Smooth muscle cell (in vitro differentiated cells): ENCODE data around the gene PLCL2. TPM values are rescaled to one million over a fixed set of nuclear protein-coding genes. Genes with fewer than 3 reads are reported as not detected.

ENCODE experiments used
- DNase-seq: peaks from one replicate; lab custom pipeline; 2025; ENCODE audit not compliant: unreplicated experiment; lab: John Stamatoyannopoulos, UW
- H2AFZ ChIP-seq: fragments of 200-600 bp; sonication (generic); 2 replicates; pipeline ENCODE4 v1.6.0; 2016; ENCODE audit warnings: antibody characterized with exemption, low read depth, mild to moderate bottlenecking
- H3F3A ChIP-seq: fragments of 200-600 bp; sonication (generic); 2 replicates; pipeline ENCODE4 v1.6.0; 2017; ENCODE audit warnings: antibody characterized with exemption, low read depth
- H3K27ac ChIP-seq: fragments of 200-600 bp; sonication (generic); 2 replicates; pipeline ENCODE4 v1.5.1; 2016; ENCODE audit warnings: low read depth, mild to moderate bottlenecking
- H3K27me3 ChIP-seq: fragments of 200-600 bp; sonication (generic); 2 replicates; pipeline ENCODE4 v1.6.1; 2016; ENCODE audit warnings: low read depth, mild to moderate bottlenecking
- H3K36me3 ChIP-seq: fragments of 200-600 bp; sonication (generic); 2 replicates; pipeline ENCODE4 v1.5.1; 2016; ENCODE audit warnings: low read depth
- H3K4me1 ChIP-seq: fragments of 200-600 bp; sonication (generic); 2 replicates; pipeline ENCODE4 v1.5.1; 2016; ENCODE audit warnings: low read depth
- H3K4me2 ChIP-seq: fragments of 200-600 bp; sonication (generic); 2 replicates; pipeline ENCODE4 v1.6.0; 2016; ENCODE audit warnings: mild to moderate bottlenecking
- H3K4me3 ChIP-seq: fragments of 200-600 bp; sonication (generic); 2 replicates; pipeline ENCODE4 v1.5.1; 2016; ENCODE audit warnings: mild to moderate bottlenecking
- H3K79me2 ChIP-seq: fragments of 200-600 bp; sonication (generic); 2 replicates; pipeline ENCODE4 v1.6.0; 2016; ENCODE audit warnings: low read depth, mild to moderate bottlenecking
- H3K9ac ChIP-seq: fragments of 200-600 bp; sonication (generic); 2 replicates; pipeline ENCODE4 v1.6.0; 2016; ENCODE audit warnings: low read depth
- H3K9me3 ChIP-seq: fragments of 200-600 bp; sonication (generic); replicated peaks from 2 replicates; pipeline ENCODE4 v1.5.1; 2016; ENCODE audit warnings: low read depth
- H4K20me1 ChIP-seq: fragments of 200-600 bp; sonication (generic); 2 replicates; pipeline ENCODE4 v1.6.0; 2016; ENCODE audit warnings: low read depth
- WGBS: methylation state at CpG from one replicate; pipeline ENCODE4 v1.1.7; 2016; ENCODE audit warnings: low lambda C conversion rate; 5-methylcytosine and 5-hydroxymethylcytosine counted together
- polyA plus RNA-seq: library from polyadenylated mRNA; unstranded; fragments of >200 nt; fragmentation: Nextera tagmentation; extraction: Ambion mirVana; gene quantifications from 2 replicates; pipeline ENCODE4 v1.2.1, GENCODE V29; 2016
- total RNA-seq: library from RNA; depleted of rRNA; stranded (reverse); fragments of >200 nt; gene quantifications from 2 replicates; pipeline ENCODE4 v1.2.3, GENCODE V29; 2014
- TF ChIP-seq, protein P1 (sequence below): fragments of 200-600 bp; sonication (generic); IDR thresholded peaks from 2 replicates; pipeline ENCODE4 v1.5.1; 2017; ENCODE audit warnings: borderline replicate concordance, mild to moderate bottlenecking, antibody characterized with exemption; ENCODE audit not compliant: insufficient read depth, poor library complexity, severe bottlenecking

Gene PLCL2
- total and polyA plus RNA-seq, 2 experiments from 2014 or later: 2.1 to 5.0 TPM

DNA sequence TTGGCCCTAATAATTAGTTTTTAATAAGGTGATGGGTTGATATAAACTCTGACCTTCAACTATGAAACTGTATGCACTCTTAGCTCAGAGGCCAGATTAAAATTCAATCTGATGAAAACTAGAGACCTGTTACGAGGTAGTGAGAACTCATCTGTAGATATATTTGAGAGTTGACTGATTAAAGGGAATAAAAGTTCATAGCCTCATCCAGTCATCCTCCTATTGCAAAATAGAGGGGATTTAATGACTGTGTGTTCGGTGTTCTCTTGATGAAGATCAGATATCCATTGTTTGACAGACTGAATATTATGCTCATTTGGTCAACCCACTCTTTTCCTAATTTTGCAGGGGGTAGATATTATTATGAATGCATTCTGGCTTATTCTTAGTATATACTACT is 23.3 kb upstream of the PLCL2 start:
- no peak overlapping the region for H3K9ac ChIP-seq
- H3K4me1 ChIP-seq: no peaks in the 10 kb centered on the region
- no peaks in the 10 kb centered on the region for H3F3A ChIP-seq
- no peak overlapping the region for H2AFZ ChIP-seq
- no peaks in the 10 kb centered on the region for H3K79me2 ChIP-seq
- TF ChIP-seq, protein P1, sequence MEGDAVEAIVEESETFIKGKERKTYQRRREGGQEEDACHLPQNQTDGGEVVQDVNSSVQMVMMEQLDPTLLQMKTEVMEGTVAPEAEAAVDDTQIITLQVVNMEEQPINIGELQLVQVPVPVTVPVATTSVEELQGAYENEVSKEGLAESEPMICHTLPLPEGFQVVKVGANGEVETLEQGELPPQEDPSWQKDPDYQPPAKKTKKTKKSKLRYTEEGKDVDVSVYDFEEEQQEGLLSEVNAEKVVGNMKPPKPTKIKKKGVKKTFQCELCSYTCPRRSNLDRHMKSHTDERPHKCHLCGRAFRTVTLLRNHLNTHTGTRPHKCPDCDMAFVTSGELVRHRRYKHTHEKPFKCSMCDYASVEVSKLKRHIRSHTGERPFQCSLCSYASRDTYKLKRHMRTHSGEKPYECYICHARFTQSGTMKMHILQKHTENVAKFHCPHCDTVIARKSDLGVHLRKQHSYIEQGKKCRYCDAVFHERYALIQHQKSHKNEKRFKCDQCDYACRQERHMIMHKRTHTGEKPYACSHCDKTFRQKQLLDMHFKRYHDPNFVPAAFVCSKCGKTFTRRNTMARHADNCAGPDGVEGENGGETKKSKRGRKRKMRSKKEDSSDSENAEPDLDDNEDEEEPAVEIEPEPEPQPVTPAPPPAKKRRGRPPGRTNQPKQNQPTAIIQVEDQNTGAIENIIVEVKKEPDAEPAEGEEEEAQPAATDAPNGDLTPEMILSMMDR: no peak
- H3K4me3 ChIP-seq: no peak overlapping the region
- H3K36me3 ChIP-seq: no peaks in the 10 kb centered on the region
- no peak for DNase-seq
- no peaks in the 10 kb centered on the region for H4K20me1 ChIP-seq
- 89% methylated on average over 2 of the region's 2 CpGs for WGBS
- H3K4me2 ChIP-seq: no peak overlapping the region
- H3K27me3 ChIP-seq: no peaks in the 10 kb centered on the region
- H3K27ac ChIP-seq: no peak overlapping the region
- no peaks in the 10 kb centered on the region for H3K9me3 ChIP-seq

DNA sequence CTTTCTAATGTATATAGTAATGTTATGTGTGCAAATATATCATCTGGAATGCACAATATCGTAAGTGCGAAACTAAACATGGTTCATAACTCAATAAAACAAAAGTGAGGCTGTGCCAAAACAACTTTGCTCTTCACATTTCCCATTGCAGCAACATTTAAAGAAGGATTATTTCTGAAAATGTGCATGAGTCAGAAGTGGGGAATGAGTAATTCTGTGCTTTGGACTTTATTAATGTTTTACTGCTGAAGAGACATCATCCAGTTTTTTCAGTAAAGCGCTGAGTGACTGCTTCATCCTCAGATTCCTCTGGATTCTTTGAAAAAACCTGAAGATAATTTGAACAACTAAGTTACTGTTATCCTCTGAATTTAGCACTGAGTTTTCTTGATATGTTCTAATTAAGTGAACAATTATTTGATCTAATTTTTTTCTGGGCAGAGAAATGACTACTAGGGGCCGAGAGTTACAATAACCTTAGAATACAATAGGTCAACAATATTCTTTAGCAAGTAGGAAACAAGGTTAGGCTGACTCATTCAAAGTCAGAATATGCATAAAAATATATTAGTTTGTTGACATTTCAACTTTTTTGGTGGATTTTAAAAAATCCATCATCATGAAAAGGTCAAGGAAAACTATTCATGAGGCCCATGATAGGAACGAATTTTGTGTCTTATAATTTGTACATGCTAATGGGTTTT is 20.0 kb upstream of the PLCL2 start:
- WGBS: 64% methylated on average over 5 of the region's 5 CpGs
- Histone ChIP-seq H3K36me3 (no peaks in the 10 kb centered on the region), H3K27ac (peak overlapping the region; percentile 11), H3F3A (no peaks in the 10 kb centered on the region), H3K9ac (no peak overlapping the region), H3K4me2 (peak overlapping the region; percentile 27), H3K9me3 (no peaks in the 10 kb centered on the region), H4K20me1 (no peaks in the 10 kb centered on the region), H3K4me1 (no peaks in the 10 kb centered on the region), H2AFZ (no peak overlapping the region), H3K27me3 (no peaks in the 10 kb centered on the region), H3K4me3 (no peak overlapping the region), H3K79me2 (no peaks in the 10 kb centered on the region)
- no peak for DNase-seq
- TF ChIP-seq, protein P1: no peak

DNA sequence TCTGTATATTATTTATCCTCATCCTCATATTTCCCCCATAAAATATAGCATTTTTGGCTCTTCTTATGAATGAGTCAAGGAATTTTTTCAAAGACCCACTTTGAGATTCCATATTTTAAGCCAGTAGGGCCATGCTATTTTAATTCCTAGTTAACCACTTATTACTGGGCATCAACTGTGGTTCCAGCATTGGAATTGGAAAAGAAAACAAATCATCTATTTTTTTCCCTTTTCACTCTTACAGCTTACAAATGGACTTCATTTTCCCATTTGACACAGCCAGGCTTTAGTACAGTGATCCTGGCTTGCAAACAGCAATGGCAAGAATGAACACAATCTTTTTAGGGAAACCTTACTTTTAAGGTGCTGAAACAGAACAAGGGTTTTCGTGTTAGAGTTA is 19.4 kb upstream of the PLCL2 start:
- Histone ChIP-seq H4K20me1 (no peaks in the 10 kb centered on the region), H3K9ac (no peak overlapping the region), H3K4me1 (no peaks in the 10 kb centered on the region), H3K4me2 (peak overlapping the region; percentile 23), H3F3A (no peaks in the 10 kb centered on the region), H3K9me3 (no peaks in the 10 kb centered on the region), H3K4me3 (no peak overlapping the region), H3K36me3 (no peaks in the 10 kb centered on the region), H3K27me3 (no peaks in the 10 kb centered on the region), H3K27ac (peak overlapping the region; percentile 11), H3K79me2 (no peaks in the 10 kb centered on the region), H2AFZ (no peak overlapping the region)
- WGBS: 95% methylated on average over 1 of the region's 1 CpG
- TF ChIP-seq, protein P1: no peak
- no peak for DNase-seq

DNA sequence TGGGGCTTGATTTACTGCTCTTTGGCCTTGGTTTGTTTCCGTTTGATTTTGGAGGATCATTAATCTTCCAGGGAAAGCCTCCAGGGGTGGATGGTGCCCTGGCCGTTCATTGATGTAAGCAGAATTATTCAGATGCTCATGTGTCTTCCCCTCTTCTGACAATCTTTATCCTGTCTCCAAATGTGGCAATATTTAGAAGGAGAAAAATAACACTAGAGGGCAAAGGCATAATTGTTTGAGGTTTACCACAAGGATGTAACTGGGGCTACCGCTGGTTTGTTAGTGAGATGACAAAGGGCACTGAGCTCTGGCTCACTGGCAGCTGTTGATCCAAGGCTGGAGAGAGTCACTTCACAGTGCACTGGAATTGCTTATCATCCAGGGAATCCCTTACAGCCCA is 18.2 kb upstream of the PLCL2 start:
- DNase-seq: no peak
- H3K4me1 ChIP-seq: no peaks in the 10 kb centered on the region
- TF ChIP-seq, protein P1: no peak
- no peaks in the 10 kb centered on the region for H4K20me1 ChIP-seq
- H3F3A ChIP-seq: no peaks in the 10 kb centered on the region
- no peaks in the 10 kb centered on the region for H3K79me2 ChIP-seq
- H3K4me3 ChIP-seq: no peak overlapping the region
- no peaks in the 10 kb centered on the region for H3K27me3 ChIP-seq
- H2AFZ ChIP-seq: no peak overlapping the region
- no peaks in the 10 kb centered on the region for H3K9me3 ChIP-seq
- WGBS: 13% methylated on average over 3 of the region's 3 CpGs
- no peak overlapping the region for H3K9ac ChIP-seq
- H3K4me2 ChIP-seq: peak overlapping the region; percentile 0
- no peaks in the 10 kb centered on the region for H3K36me3 ChIP-seq
- H3K27ac ChIP-seq: peak overlapping the region; percentile 33
